PFSK-1 (cell line): Measurements from ENCODE around the gene ZNRF4.

ENCODE experiments used
- FOXP2 ChIP-seq: optimal IDR thresholded peaks from 2 replicates; pipeline ENCODE3; 2011; ENCODE audit warnings: borderline replicate concordance, control low read depth, inconsistent platforms; ENCODE audit not compliant: insufficient read depth; ENCODE audit errors: extremely low read length, extremely low read depth
- POLR2AphosphoS5 ChIP-seq: IDR thresholded peaks from 2 replicates; pipeline ENCODE4 v1.6.1; 2012; ENCODE audit warnings: low read depth, mild to moderate bottlenecking, control low read depth, low read length, moderate library complexity
- SIN3A ChIP-seq: IDR thresholded peaks from 2 replicates; pipeline ENCODE4 v1.6.1; 2012; ENCODE audit warnings: mild to moderate bottlenecking, low read length, moderate library complexity, borderline replicate concordance; ENCODE audit not compliant: insufficient read depth
- TAF1 ChIP-seq: IDR thresholded peaks from 2 replicates; pipeline ENCODE4 v1.6.1; 2012; ENCODE audit warnings: low read length, control low read depth, borderline replicate concordance; ENCODE audit not compliant: insufficient read depth
- TF ChIP-seq, protein P1 (sequence below), 2 experiments: IDR thresholded peaks; 2 replicates each; pipeline versions ENCODE4 v1.6.1 to v1.8.0; 2011 to 2012; ENCODE audit warnings: low read depth in 2 of 2, low read length in 2 of 2, control low read depth in 1 of 2, inconsistent platforms in 1 of 2, mild to moderate bottlenecking in 1 of 2, moderate library complexity in 1 of 2; ENCODE audit not compliant: insufficient read depth in 1 of 2

Gene ZNRF4

GRCh38 chr19:5498830-5499550 lies 43.8 kb downstream of the ZNRF4 start:
- TF ChIP-seq, protein P1, sequence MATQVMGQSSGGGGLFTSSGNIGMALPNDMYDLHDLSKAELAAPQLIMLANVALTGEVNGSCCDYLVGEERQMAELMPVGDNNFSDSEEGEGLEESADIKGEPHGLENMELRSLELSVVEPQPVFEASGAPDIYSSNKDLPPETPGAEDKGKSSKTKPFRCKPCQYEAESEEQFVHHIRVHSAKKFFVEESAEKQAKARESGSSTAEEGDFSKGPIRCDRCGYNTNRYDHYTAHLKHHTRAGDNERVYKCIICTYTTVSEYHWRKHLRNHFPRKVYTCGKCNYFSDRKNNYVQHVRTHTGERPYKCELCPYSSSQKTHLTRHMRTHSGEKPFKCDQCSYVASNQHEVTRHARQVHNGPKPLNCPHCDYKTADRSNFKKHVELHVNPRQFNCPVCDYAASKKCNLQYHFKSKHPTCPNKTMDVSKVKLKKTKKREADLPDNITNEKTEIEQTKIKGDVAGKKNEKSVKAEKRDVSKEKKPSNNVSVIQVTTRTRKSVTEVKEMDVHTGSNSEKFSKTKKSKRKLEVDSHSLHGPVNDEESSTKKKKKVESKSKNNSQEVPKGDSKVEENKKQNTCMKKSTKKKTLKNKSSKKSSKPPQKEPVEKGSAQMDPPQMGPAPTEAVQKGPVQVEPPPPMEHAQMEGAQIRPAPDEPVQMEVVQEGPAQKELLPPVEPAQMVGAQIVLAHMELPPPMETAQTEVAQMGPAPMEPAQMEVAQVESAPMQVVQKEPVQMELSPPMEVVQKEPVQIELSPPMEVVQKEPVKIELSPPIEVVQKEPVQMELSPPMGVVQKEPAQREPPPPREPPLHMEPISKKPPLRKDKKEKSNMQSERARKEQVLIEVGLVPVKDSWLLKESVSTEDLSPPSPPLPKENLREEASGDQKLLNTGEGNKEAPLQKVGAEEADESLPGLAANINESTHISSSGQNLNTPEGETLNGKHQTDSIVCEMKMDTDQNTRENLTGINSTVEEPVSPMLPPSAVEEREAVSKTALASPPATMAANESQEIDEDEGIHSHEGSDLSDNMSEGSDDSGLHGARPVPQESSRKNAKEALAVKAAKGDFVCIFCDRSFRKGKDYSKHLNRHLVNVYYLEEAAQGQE (IDR thresholded peaks at IDR 0.05; ENCODE audit: insufficient read depth in 1 of 2, low read depth in 2 of 2, low read length in 2 of 2), result no peak
- TF ChIP-seq POLR2AphosphoS5, result no peak
- TF ChIP-seq TAF1, result no peak
- no peak for TF ChIP-seq SIN3A
- TF ChIP-seq FOXP2, result no peak

DNA sequence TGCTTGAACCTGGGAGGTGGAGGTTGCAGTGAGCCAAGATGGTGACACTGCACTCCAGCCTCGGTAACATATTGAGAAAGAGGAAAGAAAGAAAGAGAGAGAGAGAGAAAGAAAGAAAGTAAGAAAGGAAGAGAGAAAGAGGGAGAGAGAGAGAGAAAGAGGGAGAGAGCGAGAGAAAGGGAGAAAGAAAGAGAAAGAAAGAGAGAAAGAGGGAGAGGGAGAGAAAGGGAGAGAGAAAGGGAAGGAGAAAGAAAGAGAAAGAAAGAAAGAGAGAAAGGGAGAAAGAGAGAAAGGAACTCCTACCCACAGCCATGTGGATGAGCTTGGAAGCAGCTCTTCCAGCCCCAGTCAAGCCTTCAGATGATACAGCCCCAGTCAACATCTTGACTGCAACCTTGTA lies 46.7 kb downstream of the ZNRF4 start:
- TF ChIP-seq TAF1 (no peak), FOXP2 (no peak), SIN3A (no peak), POLR2AphosphoS5 (no peak)
- TF ChIP-seq, protein P1 (IDR thresholded peaks at IDR 0.05; ENCODE audit: insufficient read depth in 1 of 2, low read depth in 2 of 2, low read length in 2 of 2), result no peak

DNA sequence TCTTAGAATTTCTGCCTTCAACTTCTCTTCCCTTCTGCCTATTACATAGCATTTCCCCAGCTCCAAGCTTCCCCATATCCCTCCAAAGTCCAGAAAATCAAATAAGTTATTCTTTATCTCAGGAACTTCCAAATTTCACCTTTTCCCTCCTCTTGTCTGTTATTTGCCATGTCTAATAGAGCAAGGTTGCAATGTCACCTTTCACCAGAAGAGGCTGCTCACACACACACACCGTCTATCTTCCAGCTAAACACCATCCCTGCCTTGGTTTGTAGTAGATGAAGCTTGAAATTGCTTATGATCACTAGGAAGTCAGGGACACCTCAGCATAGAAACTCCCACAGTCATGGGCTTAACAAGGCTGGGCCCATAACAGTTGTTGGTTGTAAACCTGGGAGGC lies 48.4 kb downstream of the ZNRF4 start:
- TF ChIP-seq FOXP2, result no peak
- TF ChIP-seq, protein P1 (IDR thresholded peaks at IDR 0.05; ENCODE audit: insufficient read depth in 1 of 2, low read depth in 2 of 2, low read length in 2 of 2), result no peak

DNA sequence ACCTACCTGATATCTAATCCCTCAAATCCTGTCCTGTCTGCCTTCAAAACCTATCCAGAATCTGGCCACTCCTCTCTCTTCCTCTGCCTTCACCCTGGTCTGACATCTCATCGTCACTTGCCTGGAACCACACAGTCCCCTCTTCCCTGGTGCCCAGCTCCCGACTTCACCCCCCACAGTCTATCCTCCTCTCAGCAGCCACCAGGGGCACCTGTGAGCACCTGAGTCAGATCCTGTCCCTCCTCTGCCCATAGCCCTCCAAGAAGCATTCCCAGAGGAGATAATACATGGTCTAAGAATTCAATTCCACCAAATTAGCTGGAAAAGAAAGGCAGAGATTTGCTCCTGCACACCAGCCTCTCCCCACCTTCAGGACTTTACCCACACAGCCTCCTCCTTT lies 48.9 kb downstream of the ZNRF4 start:
- TF ChIP-seq SIN3A, result no peak
- no peak for TF ChIP-seq FOXP2
- TF ChIP-seq, protein P1 (IDR thresholded peaks at IDR 0.05; ENCODE audit: insufficient read depth in 1 of 2, low read depth in 2 of 2, low read length in 2 of 2), result no peak
- TF ChIP-seq POLR2AphosphoS5, result no peak
- TF ChIP-seq TAF1, result no peak
